Fibroblast of lung (primary cell): ENCODE results near the gene GPRC5C.

Experiments
- EZH2 ChIP-seq: IDR thresholded peaks from 2 replicates; pipeline ENCODE4 v1.5.1; 2012; ENCODE audit warnings: low read length, control low read depth, mild to moderate bottlenecking; ENCODE audit errors: missing control alignments
- TF ChIP-seq, protein P1 (sequence below), 2 donors: IDR thresholded peaks in 1 of 2; conservative IDR thresholded peaks in 1 of 2; 1 replicate in 1 of 2; 2 replicates in 1 of 2; pipeline ENCODE4 v1.5.1; 2011 to 2012; ENCODE audit warnings: low read length in 2 of 2, control low read depth in 1 of 2, inconsistent platforms in 1 of 2, low read depth in 1 of 2, mild to moderate bottlenecking in 1 of 2

DNA sequence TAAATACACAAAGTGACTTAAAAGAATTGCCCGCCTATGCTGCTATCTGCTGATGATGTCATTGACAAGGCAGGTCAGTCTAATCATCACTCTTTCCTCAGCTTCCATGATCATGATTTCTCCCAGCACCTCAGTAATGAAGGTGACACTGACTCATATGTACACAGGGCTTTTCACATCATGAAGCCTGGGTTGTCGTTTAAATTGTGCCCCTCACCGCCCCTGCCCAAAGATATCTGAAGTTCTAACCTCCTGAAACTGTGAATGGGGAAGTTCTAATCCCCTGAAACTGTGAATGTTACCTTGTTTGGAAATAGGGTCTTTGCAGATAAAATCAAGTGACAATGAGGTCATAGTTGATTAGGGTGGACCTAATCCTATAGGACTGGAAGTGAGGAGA lies 17.4 kb upstream of the GPRC5C start:
- TF ChIP-seq, protein P1, sequence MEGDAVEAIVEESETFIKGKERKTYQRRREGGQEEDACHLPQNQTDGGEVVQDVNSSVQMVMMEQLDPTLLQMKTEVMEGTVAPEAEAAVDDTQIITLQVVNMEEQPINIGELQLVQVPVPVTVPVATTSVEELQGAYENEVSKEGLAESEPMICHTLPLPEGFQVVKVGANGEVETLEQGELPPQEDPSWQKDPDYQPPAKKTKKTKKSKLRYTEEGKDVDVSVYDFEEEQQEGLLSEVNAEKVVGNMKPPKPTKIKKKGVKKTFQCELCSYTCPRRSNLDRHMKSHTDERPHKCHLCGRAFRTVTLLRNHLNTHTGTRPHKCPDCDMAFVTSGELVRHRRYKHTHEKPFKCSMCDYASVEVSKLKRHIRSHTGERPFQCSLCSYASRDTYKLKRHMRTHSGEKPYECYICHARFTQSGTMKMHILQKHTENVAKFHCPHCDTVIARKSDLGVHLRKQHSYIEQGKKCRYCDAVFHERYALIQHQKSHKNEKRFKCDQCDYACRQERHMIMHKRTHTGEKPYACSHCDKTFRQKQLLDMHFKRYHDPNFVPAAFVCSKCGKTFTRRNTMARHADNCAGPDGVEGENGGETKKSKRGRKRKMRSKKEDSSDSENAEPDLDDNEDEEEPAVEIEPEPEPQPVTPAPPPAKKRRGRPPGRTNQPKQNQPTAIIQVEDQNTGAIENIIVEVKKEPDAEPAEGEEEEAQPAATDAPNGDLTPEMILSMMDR (conservative IDR thresholded peaks at IDR 0.05 in 1 of 2, IDR thresholded peaks at IDR 0.05 in 1 of 2; ENCODE audit: low read depth in 1 of 2, low read length in 2 of 2), result no peak
- no peak for TF ChIP-seq EZH2
